Activated T-cell treated with anti-CD3 and anti-CD28 coated beads, Interleukin-2, amount 50 U/mL, for 1 hour (primary cell): ENCODE results near the gene TWIST2.

Experiments used
- DNase-seq: peaks from one replicate; pipeline ENCODE4 v3.0.0-alpha.2; 2020

Gene TWIST2

DNA sequence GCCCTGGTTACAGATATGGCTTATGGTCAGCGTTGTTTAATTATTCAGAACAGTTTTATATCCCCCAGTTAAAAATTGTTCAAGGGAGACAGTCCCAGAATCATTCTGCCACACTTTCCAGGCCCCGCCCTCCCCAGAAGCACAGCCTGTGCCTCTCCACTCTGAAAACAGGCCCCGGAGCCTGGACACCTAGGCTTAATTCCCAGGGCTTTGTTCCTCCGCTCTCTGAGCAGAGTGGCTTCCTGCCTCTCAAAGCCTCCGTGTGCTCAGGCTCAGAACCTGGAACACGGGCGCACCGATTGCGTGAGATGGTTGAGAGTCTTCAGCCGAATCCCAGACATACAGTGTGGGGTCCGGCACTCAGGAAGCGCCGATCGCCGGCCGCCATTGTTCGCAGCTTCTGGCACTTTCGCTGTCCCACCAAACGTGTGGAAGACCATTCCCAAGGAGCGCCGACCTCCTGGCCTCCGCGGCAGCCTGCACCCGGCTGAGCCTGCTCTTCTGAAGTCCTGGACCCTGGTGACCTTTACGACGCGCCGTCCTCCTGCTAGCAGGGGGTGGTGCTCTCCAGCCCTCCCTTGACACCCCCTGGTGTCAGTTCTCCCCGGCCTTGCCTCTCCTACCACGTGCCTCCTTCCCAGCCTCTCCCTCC is 45.6 kb downstream of the TWIST2 start:
- DNase-seq = no peak

DNA sequence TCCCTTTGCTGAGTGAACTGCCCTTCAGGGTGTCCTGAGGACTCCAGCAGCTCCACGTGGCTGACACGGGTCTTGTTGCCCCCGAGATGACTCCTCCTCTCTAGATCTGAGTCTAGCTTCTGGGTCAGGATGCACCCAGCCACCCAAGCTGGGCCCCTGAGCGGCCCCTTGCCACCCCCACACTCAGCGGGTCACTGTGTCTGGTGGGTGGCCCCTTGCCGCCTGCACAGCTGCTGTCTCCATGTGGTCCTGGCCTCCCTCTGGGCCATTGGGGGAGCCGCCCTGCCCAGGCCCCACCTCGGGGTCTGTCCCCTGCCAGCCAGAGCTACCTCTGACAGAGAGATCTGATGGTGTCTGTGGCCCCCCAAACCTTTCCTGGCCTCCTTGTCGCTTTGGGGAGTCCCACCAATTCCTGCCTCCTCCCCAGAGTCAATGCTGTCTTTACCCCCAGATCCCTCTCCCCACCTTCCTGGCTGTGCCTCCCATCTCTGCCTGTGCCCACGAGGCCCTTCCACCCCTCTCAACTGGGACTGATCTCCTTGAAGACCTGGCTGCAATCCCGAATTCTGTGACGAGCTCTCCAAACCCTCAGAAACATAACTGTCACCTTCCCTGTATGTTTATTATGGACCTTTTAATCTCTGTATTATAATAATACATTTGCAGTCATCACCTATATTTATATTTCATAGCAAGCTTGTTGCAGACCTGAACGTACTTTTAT is 46.5 kb downstream of the TWIST2 start:
- no peak for DNase-seq

DNA sequence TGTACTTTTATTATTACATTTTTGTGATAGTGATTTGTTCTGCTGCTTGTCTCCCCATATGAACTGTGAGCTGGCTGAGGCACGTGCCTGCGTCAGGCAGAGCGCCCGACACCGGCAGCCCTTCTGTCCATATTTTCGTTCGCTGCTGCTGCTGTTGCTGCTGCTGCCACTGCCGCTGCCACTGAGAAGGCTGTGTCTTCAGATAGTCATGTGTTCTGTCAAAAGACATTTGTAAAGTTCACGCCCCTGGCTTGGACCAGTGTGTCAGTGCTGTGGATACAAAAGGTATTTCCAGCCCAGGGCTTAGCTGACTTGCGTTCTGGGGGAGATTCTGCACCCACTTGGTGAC is 47.0 kb downstream of the TWIST2 start:
- no peak for DNase-seq

DNA sequence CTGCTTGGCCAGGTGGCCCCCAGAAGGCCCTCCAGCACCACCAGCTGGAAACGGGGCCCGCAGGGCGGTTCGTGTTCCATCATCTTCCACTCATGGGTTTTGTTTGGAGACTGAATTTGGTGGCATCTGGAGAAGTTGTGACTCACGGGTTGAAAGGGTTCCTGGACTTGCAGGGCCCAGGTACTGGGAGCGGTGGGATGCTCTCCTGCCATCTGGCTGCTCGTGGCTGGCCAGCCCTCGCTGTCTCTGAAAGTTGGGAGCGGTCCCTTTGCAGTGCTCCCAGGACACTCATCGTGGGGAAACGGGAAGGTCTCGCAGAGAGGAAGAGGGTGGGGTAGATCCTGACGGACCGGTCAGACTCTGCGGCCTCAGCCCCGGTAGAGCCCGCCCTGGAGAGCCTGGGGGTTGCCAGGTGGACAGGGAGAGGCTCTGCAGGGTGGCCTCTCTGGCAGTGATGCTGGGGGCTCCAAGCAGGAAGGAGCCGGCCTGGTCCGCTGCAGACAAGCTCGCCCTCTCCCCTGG is 47.5 kb downstream of the TWIST2 start:
- no peak for DNase-seq

DNA sequence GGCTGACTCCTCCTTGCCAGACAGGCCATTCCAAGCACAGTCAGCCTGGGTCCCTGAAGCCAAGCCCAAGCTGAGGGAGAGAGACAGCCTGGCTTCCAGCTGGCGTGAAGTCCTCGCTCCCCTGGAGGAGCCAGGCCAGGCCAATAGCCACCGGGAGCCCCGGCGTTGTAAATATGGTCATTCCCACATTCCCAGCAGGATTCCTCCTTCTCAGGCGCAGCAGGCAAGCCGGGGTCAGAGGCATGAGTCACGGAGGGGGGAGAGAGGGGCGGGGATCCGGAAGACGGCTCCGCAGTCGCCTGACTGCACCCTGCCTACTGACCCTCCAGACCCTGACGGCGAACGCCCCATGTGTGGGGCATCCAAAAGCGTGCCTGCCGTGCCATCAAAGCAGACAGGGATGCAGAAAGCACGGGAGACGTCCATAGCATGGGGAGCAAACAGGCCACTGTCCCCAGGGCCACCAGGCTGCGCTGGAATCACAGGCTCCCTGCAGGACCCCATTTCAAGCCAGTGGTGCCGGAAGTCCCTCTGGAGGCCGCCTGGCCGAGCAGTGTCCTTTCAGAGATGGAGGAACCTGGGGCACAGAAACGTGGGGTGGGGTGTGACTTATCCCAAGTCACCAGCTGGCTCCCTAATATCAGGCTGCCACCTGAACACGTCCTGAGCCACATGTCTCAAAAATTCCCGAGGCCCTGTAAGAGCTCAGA is 48.2 kb downstream of the TWIST2 start:
- no peak for DNase-seq

DNA sequence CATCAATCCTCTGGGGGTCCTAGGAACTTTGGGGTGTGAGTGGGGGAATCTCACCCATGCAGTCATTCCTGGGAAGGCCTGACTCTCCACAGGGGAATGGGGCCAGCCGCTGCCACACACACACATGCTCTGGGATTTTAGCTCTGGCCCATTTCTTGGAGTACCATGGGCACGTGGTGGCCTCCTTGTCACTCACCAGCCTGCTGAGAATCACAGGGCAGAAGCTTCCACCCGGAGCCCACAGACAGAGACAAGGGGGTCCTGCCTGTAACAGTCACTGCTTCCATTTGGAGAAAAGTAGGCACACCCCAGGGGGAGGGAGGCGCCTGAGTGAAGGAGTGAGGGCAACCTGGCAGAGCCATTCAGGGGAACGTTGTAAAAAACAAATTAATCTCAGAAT is 48.8 kb downstream of the TWIST2 start:
- DNase-seq = no peak

DNA sequence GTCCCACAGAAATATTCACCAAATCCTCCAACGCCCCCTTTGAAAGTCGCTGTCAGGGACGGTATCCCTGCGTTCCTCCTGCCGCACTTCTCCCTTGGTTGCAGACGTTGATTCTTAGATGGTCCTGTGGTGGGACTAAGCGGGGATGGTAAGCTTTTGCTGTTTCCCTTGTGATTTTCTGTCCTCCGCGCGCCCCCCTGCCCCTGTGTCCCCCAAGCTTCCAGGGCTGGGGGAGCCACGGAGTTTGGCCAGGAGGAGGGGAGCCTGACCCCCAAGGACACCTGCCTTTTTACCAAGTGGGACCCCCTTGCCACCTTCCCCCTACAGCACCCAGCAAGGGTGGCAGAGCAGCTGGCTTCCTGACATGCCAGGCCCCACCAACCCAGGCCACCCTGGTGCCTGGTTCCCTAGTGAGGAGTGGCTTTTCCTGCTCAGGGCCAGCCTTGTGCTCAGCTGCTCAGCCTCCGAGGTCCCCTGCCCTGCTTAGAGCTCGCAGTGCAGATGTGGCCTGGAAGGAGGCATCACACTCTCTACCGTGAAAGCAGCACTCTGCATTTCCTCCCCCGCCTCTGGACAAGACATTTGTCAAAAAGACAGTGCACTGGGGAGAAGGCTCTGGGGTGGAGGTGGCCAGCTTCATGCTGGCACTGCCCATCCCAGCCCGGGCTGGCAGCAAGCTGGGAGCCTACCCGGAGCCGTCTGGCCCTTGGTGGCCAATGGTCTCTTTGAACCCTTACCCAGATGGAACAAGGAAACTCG is 49.4 kb downstream of the TWIST2 start:
- no peak for DNase-seq

DNA sequence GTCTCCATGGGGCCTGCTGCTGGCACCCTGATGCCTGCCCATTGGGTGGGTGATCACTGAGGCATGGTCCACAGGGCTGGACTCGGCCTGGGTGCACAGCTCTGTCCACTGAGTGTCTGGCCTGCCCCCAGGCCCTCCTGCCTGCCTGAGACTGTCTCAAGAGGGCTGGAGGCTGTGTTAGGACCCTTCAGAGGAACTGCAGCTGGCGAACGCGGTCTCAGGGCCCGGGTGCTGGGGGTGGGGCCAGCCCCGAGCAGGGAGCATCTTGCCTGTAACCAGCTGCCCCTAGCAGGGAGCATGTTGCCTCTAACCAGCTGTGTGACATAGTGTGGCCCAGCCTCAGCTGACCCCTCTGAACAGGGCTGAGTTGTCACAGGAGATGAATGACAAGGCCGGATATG is 50.0 kb downstream of the TWIST2 start:
- no peak for DNase-seq

DNA sequence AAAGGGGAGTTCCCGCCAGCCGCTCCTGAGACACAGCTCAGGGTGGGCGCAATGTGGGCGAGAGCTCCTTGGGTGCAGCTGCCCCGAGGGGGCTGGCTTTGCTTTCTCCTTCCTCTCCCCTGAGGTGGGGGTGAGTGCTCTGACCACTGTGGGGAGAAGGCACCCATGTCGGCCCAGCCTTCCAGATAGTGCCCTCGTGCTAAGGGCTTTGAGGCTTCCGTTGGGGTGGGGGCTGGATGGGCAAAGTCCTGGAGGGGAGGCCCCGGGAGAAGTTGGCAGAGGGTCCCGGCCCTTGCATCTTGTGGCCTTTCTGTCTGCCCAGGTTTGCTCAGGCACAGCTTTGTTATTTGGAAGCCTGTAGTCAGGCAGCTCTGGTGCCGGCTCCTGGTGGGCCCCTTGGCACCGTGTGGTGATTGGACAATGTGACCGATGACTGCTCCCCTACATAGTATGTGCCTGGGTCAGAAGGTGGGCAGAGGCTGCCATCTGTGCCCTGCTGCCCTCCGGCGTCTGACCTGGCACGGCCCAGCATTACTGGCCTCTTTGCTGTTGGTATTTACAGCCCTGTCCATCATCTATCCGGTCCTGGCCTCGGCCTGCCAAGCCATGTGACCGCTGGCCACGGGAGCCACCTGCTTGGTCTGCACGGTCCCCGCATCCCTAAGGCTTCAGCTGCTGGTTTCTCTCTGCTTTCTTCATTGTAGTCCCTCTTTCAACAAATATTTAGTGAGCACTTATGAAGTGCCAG is 50.8 kb downstream of the TWIST2 start:
- no peak for DNase-seq

DNA sequence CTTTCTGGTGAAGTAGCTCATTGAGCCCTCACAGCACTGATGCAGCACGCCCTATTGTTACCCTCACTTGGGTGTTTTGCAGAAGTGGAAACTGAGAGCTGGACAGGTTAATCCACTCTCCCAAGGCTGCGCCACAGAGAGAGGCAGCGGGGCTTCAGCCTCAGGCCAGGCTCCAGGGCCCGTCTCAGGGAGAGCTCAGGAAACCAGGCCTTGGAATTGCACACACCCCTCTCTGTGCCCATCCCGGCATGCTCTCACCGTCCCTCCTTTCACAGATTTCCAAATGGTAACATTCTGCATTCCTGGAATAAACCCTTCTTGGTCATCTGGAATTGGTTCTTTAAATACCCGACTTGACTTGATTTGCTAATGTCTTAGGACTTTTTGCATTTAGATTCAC is 51.5 kb downstream of the TWIST2 start:
- no peak for DNase-seq

DNA sequence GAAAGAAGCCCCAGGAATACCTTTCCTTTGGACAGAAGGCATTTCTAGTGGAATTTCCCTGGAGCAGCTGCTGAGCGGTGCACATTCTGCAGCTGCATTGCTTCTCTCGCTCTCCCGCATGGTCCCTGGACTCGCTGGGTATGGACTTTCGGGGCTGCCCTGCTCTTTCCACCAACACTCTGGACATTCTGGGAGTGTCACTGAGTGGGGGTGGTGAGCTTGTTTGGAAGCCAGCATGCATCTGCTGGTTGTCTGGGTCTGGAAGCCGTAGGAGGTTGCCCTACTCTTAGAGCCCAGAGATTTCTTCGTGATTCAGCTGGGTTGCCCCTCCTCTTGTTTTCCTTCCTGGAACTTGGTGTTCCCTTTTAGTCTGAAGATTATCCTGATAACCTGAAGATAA is 52.6 kb downstream of the TWIST2 start:
- no peak for DNase-seq

DNA sequence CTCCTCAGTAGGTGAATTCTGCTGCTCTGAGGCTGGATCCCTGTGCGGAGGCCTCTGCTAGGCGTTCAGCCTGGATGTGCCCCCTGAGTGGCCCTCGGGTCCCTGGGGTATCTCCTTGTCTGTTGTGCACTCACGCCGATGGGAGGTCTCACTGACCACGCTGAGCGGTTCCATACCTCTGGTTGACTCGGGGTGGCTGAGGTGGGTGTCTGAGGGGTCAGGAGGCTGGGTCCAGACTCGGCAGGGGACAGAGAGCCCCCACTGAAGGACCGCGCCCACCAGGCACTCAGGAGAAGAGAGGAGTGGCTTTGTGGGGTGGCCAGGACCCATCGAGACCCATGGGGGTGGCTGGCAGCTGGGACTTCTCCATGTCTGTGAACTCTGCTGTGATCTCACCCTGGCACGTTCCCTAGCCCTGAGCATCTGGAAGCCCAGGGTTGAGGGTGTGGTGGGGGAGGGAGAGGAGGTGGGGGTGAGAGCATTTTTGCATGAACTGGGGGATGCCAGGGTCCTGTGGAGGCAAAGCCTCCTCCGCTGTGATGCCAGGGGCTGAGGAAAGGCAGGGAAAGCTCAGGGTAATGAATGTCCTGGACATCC is 53.7 kb downstream of the TWIST2 start:
- no peak for DNase-seq

DNA sequence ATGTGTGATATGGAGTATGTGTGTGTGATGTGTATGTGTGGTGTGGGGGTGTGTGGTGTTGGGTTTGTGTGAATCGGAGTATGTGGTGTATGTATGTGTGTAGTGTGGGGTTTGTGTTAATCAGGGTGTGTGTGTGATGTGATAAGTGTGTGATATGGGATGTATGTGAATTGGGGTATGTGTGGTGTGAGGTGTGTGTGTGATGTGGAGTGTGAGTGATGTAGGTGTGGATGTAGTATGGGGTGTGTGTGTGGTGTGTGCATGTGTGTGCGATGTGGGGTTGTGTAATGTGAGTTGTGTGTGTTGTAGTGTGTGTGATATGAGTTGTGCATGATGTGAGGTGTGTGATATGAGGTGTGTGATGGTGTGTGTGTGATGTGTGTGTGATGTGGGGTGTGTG is 54.4 kb downstream of the TWIST2 start:
- DNase-seq = no peak

DNA sequence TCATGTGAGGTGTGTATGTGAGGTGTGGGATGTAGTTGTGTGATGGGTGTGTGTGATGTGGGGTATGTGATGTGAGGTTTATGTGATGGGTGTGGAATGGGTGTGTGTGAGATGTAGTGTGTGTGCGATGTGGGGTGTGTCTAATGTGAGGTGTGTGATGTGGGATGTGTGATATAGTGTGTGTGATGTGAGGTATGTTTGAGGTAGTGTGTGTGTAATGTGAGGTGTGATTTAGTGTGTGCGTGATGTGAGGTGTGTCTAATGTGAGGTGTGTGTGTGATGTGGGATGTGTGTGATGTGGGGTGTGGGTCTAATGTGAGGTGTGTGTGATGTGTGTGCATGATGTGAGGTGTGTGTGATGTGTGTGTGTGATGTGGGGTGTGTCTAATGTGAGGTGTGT is 55.3 kb downstream of the TWIST2 start:
- DNase-seq = no peak

DNA sequence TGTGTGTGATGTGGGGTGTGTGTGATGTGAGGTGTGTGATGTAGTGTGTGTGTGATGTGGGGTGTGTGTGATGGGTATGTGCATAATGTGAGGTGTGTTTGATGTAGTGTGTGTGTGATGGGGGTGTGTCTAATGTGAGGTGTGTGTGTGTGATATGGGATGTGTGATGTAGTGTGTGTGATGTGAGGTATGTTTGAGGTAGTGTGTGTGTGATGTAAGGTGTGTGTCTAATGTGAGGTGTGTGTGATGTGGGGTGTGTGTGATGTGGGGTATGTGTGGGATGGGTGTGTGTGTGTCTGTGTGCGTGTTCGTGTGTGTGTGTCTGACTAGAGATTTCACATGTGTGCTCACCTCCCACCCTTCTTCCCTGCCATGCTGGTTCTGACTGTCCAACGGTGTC is 56.3 kb downstream of the TWIST2 start:
- no peak for DNase-seq

DNA sequence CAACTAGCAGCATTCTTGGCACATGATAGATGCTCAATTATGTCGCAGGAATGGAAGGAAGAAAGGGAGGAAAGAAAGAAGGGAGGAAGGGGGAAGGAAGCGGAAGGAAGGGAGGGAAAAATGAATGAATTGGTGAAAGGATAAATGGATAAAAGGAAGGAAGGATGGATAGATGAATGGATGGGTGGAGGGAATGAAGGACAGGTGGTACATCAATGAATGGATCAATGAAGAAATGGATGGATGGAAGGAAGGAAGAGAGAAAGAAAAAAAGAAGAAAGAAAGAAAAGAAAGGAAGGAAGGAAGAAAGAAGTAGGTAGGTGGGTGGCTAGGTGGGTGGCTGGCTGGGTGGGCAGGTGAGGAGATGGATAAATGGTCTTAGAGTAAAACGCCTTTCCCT is 56.8 kb downstream of the TWIST2 start:
- no peak for DNase-seq

DNA sequence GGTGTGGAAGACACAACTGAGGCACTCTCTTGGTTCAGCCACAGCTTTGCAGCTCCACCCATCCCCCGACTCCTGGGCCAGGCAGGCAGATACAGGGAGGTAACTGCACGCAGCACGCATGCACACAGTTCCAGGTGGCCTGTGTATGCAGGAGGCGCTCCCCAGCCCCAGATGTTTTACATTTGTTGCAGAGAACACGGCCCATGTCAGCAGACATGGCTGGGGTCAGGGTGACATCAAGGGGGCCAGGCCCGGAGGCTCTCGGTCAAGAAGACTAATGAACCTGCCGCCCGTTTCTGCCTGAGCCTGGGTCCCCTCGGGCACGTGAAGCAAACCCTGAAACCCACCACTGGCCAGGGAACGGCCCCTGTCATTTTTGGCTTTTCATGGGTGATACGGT is 57.3 kb downstream of the TWIST2 start:
- DNase-seq = no peak

DNA sequence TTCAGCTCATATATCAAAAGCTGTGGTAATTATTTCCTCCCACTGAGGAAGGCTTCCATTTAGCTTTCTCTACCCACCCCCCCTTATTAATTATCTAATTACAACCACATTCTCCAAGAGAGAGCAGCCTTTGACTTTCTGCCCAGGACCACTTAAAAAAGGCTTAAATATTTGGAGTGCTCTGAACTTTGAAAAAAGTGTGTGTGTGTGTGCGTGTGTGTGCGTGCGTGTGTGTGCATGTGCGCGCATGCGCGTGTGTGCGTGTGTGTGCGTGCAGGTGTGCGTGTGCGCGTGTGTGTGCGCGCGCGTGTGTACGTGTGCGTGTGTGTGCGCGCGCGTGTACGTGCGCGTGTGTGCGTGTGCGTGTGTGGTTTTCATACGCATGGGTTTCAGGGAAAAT is 57.8 kb downstream of the TWIST2 start:
- DNase-seq = no peak

DNA sequence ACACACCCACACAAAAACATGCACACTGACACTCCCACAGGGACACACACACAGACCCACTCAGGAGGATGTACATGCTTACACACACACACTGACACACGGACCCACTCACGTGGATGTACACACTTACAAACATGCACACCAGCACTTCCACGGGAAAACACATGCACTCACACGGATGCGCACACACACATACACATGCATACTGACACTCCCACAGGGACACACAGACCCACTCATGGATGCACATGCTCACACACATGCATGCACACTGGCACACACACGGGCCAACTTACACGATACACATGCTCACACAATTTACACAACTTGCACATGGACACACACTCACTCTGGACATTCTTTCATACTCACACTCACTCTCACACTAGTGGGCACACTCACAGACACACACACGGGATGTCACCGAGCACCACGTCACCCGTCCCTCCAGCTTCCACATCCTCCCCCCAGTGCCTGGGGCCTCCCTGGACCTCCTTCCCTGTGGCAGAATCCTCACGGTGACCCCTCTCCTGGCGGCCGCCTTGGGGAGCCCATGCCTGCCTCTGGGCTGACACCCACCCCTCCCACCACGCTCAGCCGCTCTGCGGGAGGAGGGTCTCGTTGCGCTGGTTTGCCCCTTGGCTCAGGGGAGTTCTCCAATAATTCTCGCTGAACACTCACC is 58.5 kb downstream of the TWIST2 start:
- DNase-seq = no peak

DNA sequence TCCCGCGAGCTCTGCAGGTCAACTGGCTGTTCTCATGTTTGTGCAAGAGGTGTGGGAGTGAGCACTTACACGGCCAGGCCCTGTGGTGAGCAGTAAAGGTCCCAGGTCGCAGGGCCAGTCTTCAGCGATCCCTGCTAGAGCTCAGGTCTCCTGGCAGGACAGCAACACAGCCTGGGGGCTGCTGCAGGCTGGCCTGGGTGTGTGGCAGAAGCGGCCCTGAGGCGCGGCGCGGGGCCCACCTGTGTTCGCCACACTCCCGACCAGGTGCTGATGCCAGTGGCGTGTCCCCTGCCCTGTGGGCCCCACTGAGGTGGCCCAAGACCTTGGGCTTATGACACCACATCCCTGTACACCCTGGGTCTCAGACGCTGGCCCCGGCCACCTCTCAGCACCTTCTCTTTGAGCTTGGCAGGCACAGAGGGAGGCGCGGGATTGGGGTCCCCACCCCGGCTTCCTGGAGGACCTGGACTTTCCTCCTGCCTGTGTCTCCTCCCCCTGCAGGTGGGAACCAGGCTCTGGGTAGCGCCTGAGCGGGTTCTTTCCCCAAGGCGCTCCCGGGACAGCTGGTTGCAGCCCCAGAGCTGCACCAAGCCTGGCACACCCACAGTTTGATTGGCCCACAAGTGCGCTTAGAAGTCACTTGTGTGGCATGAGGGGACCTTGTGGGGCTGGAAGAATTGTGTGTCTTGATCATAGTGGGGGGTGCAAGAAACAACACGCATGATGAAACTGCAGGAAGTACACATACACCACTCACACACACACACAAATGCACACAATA is 59.2 kb downstream of the TWIST2 start:
- no peak for DNase-seq

DNA sequence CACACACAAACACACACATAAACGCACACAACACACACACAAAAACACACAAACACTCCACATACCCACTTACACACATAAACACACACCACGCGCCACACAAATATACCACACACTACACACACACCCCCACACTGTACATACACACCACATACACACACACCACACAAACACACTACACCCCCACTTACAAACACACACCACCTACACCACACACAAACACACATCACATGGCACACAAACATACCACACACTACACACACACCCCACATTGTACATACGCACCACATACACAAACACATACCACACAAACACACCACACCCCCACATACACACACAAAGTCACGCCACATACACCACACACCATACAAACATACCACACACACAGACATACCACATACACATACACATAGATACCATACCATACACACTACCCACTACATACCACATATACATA is 59.9 kb downstream of the TWIST2 start:
- DNase-seq = no peak
